MV-4-11 (cell line): ENCODE measurements around the gene PSMD6.

Source experiments
- DNase-seq: peaks from one replicate; lab custom pipeline; 2025; lab: John Stamatoyannopoulos, UW

The PSMD6 gene

DNA sequence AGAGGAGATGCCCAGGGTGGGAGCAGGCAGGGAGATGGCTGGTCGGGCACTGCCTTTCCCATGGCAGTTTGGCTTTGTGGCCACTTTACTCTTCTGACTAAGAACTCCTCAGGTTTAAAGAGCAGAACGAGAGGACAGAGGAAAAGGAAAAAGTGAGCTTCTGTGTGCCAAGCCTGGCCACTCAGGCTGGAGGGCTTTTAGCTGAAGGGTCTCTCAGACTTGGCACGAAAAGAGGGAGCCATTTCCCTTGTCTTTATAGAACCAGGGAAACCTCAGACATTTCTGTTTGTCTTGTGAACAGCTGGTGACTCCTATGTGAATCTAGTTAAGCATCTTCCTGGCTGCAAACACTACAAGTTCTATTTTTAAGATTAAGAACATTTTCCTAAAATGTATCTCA is 23.3 kb upstream of the PSMD6 start:
- DNase-seq = no peak

DNA sequence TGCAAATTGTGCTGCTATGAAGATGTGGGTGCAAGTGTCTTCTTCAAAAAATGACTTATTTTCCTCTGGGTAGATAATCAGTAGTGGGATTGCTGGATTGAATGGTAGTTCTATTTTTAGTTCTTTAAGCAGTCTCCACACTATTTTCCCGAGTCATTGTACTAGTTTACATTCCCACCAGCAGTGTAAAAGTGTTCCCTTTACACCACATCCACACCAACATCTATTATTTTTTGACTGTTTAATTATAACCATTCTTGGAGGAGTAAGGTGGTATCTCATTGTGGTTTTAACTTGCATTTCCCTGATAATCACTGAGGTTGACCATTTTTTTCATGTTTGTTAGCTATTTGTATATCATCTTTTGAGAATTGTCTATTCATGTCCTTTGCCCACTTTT is 19.7 kb upstream of the PSMD6 start:
- DNase-seq = no peak

DNA sequence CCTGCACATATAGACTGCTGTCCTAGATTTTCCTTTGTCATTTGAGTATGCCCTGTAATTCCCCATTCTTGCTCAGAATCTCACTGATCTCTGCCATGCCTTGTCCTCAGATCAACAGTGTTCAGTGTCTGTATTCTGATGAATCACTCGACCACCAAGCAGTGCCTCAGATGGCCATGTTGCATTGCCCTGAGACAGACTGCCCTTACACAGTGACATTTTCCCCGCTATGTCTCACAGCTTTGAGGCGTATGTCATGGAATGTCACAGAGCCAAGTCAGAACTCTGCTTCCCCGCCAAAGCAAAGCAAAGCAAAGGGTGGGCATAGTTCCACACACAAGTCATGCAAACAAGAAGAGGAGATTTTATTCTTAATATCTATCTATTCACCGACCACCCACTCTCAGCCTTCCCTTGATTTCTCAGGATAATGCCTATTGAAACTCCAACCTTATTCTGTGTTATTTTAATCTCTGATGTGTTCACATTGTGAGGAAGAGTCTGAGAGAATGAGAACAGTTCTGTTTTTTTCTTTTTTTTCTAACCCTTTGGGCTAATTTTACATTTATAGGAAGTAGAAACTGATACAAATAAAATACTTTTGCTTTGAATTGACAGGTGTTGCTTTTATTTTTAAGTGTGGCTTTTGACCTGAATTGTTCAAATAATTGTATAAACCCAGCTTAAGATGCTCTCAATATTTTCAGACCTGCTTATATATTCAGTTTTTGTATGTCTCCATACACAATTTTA is 16.9 kb upstream of the PSMD6 start:
- DNase-seq = no peak

DNA sequence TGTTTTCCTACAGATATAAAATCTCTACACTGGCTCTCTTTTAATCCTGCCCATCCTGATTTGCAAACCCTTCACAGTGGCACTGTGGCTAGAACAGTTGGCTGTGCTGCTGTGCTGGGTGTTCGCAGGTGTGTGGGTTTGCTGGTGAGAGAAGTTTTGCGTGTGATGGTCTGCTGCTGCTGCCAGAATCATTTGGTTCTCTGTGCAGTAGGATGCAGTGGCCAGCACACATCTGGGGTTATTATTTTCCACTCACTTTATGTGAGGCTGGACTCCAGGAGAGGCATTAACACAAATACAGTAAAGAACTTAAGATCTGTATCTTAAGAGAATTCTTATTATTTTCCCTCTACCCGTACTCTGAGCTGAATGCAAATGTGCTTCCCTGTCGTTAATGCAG is 16.0 kb upstream of the PSMD6 start:
- DNase-seq = no peak

DNA sequence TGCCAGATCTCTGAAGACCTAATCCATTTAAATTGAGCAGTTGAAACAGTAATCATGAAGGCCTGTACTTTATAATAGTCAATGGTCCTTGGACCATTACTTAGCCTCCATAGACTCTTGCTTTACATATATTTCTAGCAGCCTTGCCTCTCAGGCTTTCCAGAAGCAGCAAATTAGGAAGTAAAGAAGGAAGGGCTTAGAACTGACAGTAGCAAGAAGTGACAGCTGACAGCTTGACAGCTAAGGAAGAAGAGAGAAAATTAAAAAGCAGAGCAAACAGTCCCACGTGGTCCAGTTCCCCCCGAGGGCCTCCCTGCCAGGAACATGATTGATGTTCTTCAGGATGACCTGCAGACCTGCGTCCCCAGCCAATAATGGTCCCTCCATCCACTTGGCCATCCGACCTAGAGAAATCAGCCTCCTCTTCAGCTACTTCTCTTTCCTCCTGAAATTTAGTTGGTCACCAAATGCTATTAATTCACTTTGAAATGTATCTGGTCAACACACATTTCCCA is 15.0 kb upstream of the PSMD6 start:
- DNase-seq = no peak

DNA sequence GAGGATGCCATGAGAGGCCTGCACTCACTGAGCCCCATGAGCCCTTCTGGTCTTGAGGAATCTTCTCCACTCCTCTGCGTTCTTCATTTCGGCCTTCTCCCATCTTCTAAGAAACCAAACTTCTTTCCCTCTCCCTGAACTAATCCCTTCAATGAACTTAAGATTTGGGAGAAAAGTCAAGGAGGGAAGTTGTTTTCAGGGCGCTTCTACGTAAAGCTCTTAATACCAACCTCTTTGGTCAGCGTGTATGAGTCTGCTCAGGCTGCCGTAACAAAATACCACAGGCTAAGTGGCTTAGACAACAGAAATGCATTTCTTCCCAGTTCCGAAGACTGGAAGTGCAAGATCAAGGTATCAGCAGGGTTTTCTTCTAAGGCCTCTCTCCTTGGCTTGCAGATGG is 13.8 kb upstream of the PSMD6 start:
- no peak for DNase-seq

DNA sequence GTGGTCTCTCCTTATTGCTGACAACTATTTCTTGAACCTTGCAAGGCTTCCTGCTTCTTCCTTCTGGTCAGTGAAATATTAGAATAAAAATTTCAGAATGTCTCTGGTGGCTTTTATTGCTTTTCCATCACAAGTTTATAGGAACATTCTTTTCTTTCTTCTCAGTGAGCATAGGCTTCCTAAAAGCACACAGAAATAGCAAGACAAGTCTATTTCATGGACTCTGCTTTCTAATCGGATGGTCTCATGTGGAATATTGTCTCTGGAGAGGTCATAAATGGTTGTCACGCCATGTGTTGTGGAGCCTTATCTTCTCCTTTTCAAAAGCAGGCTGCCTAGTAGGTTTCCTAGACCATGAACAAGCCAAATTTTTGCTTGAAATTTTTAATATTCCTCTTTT is 9.8 kb upstream of the PSMD6 start:
- DNase-seq = no peak

DNA sequence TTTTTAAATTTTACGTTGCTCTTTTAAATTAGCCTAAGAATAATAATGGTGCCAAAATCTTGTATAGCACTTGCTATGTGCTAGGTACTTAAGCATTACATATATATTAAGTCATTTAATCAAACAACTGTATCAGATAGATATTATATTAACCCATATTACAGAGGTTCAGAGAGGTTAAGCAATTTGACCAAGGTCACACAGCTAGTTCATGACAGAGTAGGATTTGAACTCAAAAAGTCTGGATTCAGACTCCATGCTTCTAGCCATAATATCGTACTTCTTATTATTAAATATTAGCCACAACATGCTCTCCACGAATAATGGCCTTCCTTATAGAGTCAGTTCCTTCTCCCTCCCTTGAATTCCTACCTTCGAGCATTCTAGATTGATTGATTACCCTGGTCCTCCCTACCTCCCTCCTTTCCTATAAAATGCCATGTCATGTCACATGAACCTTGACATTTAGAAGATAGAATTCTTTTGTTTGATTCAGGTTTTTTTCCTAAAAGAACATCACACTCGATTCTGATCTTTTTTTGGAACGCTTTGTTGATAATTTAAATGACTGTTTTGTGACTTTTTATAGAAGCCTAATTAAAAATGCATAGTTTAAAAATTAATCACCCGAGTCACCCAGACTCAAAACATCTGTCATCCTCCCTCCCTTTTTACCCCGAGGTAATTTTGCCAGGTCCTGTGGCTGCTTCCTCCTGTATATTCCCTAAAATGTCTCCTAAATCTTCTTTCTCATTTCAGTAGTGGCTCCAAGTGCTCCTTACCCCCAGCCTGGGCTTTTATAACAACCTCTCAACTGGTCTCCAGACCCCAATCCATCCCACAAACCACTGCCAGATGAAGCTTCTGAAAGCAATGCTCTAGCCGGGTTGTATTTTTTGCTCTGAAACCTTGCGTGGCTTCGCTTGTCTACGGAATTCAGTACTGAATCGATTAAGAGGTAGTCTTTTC is 8.5 kb upstream of the PSMD6 start:
- no peak for DNase-seq

DNA sequence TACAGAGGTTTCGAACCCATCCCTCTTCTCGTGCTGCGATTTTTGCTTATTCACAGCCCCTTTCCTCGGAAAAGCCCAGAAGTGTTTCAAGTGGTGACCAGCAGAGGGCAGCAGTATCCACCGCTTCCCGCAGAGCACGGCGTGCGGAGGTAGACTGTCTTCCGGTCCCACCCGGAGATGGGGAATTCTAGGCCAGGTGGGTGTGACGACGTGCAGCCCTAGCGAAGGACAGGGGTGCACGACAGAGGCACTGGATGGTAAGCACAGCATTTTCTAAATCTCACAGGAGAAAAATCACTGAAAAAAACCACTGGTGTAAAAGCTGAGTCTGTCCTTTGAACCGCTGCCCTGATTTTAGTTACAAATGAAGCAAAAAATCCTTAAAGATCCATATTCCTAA is 7.4 kb upstream of the PSMD6 start:
- DNase-seq = peak; percentile 14

DNA sequence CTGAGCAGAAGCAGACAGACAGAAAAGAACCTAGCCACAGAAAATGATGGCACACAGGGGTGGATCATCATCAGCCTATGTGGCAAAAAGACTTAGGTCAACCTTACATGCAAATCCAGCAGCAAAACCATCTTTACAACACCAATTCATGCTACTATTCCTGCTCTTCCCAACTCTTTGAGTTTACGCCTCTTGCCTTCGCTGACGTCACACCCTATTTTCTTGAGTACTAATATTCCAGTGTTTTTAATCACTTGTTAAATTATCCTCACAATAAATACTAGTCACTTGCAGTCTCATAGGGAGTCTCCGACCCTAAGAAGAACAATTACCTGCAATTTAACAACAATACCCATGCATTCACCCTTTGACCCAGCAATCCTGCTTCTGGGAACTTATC is 6.0 kb upstream of the PSMD6 start:
- DNase-seq = no peak

DNA sequence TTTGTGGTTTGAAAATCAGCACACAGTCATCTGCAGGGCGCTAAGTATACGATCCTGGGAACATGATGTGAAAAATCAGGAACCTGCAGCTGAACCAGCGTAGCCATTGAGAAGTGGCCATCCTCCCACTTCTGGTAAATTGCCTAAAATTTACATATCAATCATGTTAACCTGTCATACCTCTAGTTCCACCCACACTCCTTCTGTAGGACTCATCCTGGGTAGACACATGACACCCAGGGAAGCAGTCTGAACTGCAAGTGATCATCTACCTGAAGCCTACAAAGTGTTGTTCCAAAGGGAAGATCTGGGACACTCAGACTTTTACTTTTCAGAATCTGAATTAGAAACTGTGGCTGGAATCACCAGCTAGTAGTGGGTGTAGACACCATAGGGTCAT is 5.5 kb upstream of the PSMD6 start:
- no peak for DNase-seq

DNA sequence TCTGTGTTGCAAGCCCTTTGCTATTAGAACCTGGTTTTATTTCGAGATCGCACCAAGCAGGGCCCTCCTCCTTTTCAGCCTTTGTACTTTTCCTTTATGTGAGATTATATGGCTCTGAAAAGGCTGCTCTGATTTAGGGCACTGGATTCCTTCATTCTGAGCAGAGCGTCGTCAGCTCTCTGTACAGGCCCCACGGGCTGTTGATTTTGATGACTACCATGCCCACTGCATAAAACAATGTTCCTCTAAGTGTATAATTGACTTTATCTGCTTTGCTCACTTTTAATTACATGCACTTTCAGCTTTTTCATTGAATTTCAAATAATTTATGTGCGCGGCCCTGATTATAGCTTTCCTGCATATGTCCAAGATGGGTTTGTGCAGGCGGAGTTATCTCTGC is 4.4 kb upstream of the PSMD6 start:
- no peak for DNase-seq

DNA sequence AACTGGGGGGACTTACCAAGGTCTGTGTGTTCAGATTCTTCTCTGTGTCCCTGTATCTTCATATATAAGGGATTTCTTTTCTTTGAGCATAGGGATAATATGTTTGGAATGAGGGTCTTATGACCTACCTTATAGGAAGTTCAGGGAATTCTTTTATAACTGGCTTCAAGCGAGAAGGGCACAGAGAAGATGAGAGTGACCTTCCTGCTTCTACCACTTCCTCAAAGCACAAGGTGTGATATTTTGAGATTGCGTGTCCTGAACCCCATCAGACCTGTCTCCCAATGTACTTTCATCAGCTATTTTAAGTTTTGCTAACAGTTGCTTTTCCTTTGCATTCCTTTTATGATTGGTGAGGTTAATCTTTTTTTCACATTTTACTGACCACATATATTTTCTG is 3.1 kb upstream of the PSMD6 start:
- no peak for DNase-seq

DNA sequence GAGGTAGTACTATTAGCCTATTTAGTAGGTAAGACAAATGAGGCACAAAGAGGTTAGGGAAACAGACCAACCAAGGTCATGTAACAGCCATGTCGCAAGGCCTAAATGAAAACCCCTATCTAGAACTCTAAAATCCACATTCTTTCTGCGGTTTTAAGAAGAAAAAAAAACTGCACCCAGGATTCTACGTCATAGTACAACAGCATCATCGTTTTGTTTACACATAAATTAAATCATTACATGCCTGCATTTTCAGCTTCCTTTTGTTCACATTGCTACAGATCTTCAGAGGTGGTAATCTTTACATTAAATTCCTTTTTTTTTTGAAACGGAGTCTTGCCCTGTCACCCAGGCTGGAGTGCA is 548 bp upstream of the PSMD6 start:
- DNase-seq = peak; percentile 48

DNA sequence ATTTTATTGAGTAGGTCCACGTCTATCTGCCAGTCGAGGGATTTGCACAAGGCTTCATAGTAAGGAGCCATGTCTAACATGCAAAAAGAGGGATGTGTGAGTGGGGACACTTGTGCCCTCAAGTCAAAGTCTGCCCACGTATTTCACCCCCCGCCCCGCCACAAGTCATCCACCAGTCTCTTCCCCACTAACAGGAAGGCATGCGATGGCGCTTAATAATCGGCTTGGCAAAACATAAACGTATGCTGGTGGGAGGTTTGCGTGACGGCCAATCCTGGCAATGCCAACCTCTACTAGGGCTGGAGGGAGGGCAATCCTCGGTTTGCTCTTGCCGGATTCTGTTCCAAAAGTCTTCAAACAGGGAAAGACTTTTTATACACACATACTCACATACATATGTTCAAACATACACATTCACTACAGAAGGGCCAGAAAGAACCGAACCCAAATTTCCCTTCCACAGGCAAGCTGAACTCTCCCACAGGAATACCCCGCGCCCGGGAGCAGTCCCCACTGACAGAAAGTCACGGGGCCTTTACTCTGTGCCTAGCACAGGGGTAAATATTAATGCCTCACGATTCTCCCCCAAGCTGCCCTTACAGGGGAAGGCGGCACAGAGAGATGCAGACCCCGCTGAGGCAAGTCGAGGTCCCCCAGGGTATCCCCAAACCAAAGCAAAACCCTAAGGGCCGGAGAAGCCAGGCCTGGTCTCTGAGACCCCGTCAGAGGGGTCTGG is 675 bp downstream of the PSMD6 start:
- DNase-seq = no peak

DNA sequence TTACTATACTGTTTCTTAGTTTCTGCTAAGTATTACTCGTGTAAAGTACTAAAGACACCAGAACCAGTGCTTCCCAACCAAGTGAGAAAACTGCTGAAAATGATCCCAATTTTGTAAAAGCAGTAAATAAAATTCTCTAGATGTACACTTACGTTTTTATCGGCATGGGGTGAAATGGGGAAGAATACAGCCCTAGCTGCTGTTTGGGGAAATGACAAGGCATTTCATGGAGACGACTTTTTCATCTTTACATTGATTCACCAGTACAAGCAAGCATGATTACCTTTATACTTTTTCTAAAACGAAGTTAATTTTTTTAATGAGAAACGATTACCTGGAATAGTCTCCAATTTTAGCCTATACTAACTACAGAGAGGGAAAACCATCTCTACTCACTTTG is 1.4 kb downstream of the PSMD6 start:
- peak; percentile 2 for DNase-seq

DNA sequence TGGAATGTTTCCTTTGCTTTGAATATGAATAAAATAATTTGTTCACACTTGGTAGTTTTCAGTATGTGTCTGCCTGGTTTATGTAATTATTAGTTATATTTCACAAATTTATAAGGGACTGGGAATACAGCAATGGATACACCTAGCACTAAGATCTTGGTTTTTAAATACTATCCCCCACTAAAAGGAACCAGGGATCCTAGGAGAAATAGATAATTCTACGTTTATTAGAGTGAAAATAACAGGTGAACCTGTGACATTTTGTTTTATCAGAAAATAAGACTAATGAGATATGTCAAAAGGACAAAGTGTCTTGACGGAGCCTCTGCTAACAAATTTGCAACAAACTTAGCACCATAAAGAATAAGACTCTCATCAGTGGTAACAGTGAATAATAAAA is 3.4 kb downstream of the PSMD6 start:
- DNase-seq = no peak

DNA sequence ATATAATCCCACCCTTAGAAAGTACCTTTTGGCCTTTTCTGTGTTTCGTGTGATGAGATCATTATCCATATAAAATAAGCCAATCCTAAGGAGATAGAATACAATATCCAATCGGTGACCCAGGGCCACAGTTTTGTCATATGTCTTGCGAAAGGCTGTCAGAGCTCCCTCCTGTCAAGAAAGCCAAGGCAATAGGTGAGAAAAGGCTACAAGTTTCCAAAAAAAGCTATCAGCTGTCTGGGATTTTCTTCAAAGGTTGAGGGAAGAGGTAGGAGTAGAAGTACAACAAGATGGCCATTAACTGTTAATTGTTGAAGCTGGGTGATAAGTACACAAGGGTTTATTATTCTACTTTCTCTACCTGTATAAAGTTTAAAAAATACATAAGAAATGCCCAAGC is 4.0 kb downstream of the PSMD6 start:
- no peak for DNase-seq

DNA sequence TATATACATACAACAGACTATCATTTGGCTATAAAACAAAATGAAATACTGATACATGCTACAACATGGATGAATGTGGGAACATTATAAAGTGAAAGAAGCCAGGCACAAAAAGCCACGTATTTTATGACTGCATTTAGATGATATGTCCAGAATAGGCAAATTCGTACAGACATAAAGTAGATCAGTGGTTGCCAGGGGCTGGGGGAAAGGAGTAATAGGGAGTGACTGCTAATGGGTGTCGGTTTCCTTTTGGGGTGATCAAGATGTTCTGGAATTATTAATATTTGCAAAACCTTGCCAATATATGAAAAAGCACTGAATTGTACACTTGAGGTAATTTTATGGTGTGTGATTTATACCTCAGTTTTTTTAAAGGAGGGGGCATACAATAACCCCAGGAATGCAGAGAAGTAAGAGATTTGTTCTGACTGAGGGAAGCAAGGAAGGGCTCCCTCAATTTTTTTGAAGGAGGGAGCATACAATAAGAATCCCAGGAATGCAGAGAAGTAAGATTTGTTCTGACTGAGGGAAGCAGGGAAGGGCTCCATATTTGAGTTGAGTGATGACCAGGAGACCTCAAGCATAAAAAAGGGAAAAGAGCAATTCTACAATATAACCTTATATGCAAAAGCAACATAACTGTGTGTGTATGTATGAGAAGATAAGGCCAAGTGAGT is 6.2 kb downstream of the PSMD6 start:
- DNase-seq = no peak

DNA sequence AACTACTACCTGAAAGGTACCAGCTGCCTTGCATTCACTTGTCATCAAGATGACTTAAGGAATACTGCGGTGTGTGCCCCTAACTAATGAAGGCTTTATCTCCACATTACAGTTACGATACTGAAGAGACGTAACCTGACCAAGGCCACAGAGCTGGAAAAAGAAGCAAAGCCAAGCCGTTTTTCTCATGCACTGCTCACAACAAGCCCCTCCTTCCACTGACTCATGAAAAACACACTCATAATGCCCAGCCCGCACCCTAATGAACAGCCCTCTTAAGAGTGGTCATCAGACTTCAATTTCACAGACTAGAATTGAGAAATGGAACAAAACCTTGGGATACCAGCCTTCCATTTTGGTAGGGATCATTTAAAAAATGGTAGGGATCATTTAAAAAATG is 11.6 kb downstream of the PSMD6 start:
- DNase-seq = no peak

DNA sequence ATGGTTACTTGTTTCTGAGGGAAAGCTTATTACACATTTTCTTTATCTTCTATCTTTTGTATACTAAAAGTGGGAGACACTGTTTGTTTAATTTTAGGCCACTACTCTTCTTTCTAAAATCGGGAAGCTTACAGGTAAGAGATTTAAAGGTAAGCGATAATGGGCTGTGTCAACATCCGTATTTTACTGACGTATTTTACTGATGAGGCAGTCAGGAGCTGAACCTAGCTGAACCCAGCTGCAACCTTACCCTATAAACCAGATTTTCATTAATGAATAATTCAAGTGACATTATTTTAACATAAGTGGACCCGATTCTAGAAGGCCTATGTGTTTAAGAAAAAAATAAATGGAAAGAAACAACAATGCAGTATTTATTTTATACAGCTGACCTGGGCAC is 13.1 kb downstream of the PSMD6 start:
- DNase-seq = no peak

DNA sequence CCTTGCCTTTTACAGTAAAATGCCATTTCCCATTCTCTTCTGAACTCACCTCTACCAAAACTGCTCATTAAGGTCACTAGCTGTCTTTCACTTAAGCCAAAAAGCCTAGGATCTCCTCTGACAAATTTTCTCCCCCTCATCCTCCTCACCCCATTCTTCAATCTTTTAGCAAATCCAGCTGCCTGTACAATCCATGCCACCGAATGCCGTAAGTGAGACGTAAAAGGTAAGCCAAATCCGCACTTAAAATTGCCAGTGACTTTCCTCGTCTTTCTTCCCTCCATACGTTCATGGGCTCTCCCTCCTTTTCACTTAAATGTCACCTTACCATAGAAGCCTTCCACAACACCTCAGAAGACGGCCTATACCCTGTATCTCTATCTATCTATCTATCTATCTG is 13.8 kb downstream of the PSMD6 start:
- DNase-seq = no peak
